ENCODE data around the gene PADI4. TPM values are rescaled to one million over a fixed set of nuclear protein-coding genes. Genes with fewer than 3 reads are reported as not detected.

PADI4 gene
- total RNA-seq, 1 donor from 2014 or later: not detected

DNA sequence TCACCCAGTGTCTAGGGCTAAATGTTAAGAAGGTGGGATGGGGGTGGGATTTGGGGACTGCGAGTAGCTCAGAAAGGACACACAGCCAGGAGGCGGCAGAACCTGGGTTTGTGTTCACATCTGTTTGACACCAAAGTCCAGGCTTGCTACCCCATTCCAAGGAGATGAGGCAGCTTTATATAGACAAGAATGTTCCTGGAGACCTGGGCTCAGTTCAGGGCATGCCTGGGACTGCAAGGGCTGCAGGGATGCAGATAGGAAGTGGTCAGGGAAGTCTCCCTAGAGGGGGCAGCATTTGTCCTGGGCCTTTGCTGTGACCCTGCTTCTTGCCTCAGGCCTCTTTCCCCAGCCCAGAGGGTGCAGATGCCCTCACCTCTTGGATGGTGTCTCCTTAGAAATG, 42.8 kb upstream of the PADI4 start:
- no peak overlapping the region for H3K4me3 ChIP-seq (ENCODE audit: low read depth, low read length)
- DNase-seq (ENCODE audit: low read depth): no peak
- TF ChIP-seq, protein P1, sequence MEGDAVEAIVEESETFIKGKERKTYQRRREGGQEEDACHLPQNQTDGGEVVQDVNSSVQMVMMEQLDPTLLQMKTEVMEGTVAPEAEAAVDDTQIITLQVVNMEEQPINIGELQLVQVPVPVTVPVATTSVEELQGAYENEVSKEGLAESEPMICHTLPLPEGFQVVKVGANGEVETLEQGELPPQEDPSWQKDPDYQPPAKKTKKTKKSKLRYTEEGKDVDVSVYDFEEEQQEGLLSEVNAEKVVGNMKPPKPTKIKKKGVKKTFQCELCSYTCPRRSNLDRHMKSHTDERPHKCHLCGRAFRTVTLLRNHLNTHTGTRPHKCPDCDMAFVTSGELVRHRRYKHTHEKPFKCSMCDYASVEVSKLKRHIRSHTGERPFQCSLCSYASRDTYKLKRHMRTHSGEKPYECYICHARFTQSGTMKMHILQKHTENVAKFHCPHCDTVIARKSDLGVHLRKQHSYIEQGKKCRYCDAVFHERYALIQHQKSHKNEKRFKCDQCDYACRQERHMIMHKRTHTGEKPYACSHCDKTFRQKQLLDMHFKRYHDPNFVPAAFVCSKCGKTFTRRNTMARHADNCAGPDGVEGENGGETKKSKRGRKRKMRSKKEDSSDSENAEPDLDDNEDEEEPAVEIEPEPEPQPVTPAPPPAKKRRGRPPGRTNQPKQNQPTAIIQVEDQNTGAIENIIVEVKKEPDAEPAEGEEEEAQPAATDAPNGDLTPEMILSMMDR (conservative IDR thresholded peaks at IDR 0.05; ENCODE audit: low read depth, low read length): no peak

DNA sequence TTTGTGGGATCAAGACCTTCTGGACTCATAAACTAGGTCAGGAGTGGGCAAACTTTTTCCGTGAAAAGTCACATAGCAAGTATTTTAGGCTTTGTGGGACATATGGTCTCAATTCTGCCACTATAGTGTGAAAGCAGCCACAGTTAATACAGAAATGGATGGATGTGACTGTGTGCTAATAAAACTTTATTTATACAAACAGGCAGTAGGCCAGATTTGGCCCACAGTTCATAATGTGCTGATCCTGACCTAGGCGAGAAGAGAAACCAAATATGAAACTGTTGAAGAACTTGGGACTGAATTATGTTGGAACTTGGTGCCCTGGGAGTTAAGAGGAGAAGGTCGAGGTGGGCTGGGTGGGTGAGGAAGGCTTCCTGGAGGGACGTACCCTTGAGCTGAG, 42.0 kb upstream of the PADI4 start:
- TF ChIP-seq, protein P1 (conservative IDR thresholded peaks at IDR 0.05; ENCODE audit: low read depth, low read length): no peak
- H3K4me3 ChIP-seq (ENCODE audit: low read depth, low read length): no peak overlapping the region
- no peak for DNase-seq (ENCODE audit: low read depth)

DNA sequence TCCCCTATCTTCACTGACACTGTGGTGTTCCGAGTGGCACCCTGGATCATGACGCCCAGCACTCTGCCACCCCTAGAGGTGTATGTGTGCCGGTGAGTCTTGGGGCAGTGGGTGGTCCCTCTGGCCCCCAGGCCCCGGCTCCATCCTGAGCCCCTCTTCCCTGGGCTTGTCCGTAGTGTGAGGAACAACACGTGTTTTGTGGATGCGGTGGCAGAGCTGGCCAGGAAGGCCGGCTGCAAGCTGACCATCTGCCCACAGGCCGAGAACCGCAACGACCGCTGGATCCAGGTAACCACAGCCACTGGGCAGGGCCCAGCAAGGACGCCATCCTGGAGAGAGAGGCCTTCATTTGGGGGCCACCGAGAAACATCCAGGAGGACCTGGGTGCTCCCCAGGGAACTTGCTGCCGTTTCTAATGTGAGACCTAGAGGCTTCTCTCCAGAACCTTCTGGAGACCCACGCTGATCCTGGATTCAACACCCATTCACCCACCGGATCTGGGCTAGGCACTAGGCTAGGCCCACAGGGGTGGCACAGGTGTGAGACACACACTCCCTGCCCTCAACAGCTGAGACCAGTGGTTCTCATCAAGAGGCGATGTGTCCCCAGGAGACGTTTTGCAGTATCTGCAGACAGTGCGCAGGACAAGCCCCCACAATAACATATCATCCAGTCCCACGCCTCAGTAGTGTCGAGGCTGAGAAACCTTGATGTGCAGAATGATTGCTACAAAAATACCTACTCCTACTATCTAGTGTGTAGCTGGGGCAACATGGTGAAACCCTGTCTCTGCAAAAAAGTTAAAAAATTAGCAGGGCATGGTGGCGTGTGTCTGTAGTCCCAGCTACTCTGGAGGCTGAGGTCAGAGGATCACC, 36.9 kb upstream of the PADI4 start:
- no peak overlapping the region for H3K4me3 ChIP-seq (ENCODE audit: low read depth, low read length)
- no peak for DNase-seq (ENCODE audit: low read depth)
- TF ChIP-seq, protein P1 (conservative IDR thresholded peaks at IDR 0.05; ENCODE audit: low read depth, low read length): no peak

DNA sequence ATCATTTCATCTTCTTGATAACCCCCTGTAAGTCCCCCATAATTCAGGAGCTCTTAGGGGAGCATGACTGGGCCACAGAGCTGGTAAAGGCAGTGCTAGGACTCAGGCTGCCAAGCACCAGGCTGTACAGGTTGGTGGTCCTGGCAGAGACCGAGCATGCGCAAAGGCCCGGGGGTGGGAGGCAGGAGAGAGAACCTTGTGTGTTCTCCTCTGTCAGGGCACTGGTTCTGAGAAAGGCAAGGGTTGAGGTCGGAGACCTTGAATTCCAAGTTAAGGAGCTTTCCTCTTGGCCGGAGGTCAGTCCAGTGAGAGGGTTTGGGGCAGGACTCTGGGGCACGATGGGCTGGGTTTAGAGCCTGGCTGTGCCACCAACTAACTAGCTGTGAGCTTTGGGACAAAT, 35.9 kb upstream of the PADI4 start:
- TF ChIP-seq, protein P1 (conservative IDR thresholded peaks at IDR 0.05; ENCODE audit: low read depth, low read length): no peak
- H3K4me3 ChIP-seq (ENCODE audit: low read depth, low read length): no peak overlapping the region
- DNase-seq (ENCODE audit: low read depth): no peak

DNA sequence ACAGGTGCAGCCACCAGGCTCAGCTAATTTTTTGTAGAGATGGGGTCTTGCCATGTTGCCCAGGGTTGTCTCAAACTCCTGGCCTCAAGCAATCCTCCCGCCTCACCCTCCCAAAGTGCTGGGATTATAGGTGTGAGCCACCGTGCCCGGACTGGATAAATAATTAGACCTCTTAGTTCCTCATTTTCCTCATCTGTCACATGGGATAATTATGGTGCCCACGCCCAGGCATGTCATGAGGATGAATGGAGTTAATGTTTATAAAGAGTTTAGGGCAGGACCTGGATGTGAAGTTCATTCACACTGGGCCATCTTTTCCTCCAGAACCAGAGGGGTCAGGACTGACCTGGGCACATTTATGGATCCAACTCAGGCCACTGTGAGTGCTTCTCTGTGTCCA, 35.4 kb upstream of the PADI4 start:
- TF ChIP-seq, protein P1 (conservative IDR thresholded peaks at IDR 0.05; ENCODE audit: low read depth, low read length): no peak
- no peak overlapping the region for H3K4me3 ChIP-seq (ENCODE audit: low read depth, low read length)
- DNase-seq (ENCODE audit: low read depth): no peak

DNA sequence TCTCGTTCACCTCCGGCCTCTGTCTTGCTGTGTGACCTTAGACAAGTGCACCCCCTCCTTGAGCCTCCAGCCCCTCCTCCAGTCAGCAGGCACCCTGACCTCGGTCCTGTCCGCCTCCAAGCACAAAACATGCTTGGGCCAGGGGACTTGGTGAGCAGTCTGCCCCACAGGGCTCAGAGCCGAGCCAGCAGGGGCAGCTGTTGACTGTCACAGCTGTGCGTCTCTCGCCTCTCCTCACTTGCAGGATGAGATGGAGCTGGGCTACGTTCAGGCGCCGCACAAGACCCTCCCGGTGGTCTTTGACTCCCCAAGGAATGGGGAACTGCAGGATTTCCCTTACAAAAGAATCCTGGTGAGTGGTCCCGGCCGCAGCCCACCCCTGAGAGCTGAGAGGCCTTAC, 34.9 kb upstream of the PADI4 start:
- H3K4me3 ChIP-seq (ENCODE audit: low read depth, low read length): no peak overlapping the region
- DNase-seq (ENCODE audit: low read depth): no peak
- TF ChIP-seq, protein P1 (conservative IDR thresholded peaks at IDR 0.05; ENCODE audit: low read depth, low read length): no peak
